Stomach smooth muscle (tissue), 2 donors: Measurements from ENCODE around the gene RECQL5.

Source experiments
- H3K27ac ChIP-seq: one replicate; pipeline ENCODE4 v1.7.0; 2013; ENCODE audit warnings: mild to moderate bottlenecking, low read length, inconsistent platforms
- H3K27me3 ChIP-seq, 2 donors: one replicate each; pipeline ENCODE4 v1.7.0; 2013; ENCODE audit warnings: low read length in 2 of 2; ENCODE audit not compliant: insufficient read depth in 2 of 2, control insufficient read depth in 1 of 2
- H3K36me3 ChIP-seq, 2 donors: one replicate each; pipeline ENCODE4 v1.7.0; 2013; ENCODE audit warnings: low read length in 2 of 2; ENCODE audit not compliant: control insufficient read depth in 2 of 2, insufficient read depth in 2 of 2
- H3K4me1 ChIP-seq: one replicate; pipeline ENCODE4 v1.7.0; 2013; ENCODE audit warnings: low read length; ENCODE audit not compliant: control insufficient read depth, insufficient read depth
- H3K4me3 ChIP-seq, 2 donors: one replicate each; pipeline ENCODE4 v1.7.0; 2013; ENCODE audit warnings: low read length in 2 of 2
- H3K9ac ChIP-seq, 2 donors: one replicate each; pipeline ENCODE4 v1.7.0; 2013; ENCODE audit warnings: low read length in 2 of 2, mild to moderate bottlenecking in 1 of 2
- H3K9me3 ChIP-seq, 2 donors: one replicate each; pipeline ENCODE4 v1.7.0; 2013; ENCODE audit warnings: low read length in 2 of 2; ENCODE audit not compliant: control insufficient read depth in 2 of 2
- donor health status: healthy.
- donor health status: Pancreatic carcinoma.

Gene RECQL5

DNA sequence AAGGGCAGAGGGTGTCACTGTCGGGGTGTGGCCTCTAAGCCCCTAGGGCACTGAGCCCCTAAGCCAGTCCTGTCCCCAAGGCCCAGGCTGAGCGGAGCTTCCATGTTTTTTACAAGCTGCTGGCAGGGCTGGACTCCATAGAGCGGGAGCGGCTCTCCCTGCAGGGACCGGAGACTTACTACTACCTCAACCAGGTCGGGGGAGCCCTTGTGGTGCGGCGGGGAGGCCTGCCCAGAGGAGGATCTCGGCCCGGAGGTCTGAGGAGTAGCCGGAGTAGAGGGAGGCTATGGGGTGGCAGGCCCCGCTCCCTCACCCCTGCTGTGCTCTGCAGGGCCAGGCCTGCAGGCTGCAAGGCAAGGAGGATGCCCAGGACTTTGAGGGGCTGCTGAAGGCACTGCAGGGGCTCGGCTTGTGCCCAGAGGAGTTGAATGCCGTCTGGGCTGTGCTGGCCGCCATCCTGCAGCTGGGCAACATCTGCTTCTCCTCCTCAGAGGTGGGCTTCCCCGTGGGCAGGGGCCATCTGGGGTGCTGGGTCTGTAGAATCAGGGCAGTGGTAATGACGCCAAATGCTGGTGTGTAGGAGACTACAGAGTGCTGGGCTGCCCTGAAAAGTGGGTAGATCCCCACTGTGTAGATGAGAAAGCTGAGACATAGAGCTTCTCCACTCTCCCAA is 74.5 kb downstream of the RECQL5 start:
- Histone ChIP-seq H3K36me3 (no peaks in the 10 kb centered on the region), H3K9ac (no peak overlapping the region), H3K4me3 (no peak overlapping the region), H3K27me3 (no peaks in the 10 kb centered on the region), H3K27ac (no peak overlapping the region), H3K4me1 (peaks cover 17% of the 10 kb centered on the region), H3K9me3 (no peaks in the 10 kb centered on the region)

DNA sequence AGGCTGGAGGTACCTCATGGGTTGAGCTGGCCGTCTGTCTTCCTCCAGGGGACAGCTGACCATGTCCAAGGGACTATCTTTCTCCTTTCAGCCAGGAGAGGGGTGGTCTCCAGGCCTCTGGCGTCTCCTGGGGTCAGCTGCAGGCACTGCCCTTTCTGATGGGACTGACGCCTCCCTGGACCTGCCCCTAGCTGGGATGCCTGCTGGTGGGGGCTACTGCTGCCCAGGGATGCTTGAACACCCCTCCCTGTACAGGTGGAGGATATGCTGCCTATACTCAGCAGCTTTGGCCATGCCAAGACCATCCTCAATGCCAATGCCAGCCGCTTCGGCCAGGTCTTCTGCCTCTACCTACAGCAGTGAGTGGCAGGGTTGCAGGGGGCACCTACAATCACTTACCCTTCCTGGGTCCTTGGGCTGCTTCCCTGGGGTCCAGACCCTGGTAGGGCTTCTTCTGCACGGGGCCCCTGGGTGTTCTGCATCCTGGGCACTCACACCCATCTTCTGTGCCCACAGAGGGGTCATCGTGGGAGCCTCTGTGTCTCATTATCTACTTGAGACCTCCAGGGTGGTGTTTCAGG is 75.1 kb downstream of the RECQL5 start:
- Histone ChIP-seq H3K27ac (no peak overlapping the region), H3K9me3 (no peaks in the 10 kb centered on the region), H3K27me3 (no peaks in the 10 kb centered on the region), H3K4me1 (peaks cover 17% of the 10 kb centered on the region), H3K9ac (no peak overlapping the region), H3K4me3 (no peak overlapping the region), H3K36me3 (no peaks in the 10 kb centered on the region)

GRCh38 chr17:75590849-75591721 is 75.9 kb downstream of the RECQL5 start:
- Histone ChIP-seq H3K27me3 (no peaks in the 10 kb centered on the region), H3K4me3 (no peak overlapping the region), H3K4me1 (peaks cover 17% of the 10 kb centered on the region), H3K9me3 (no peaks in the 10 kb centered on the region), H3K27ac (no peak overlapping the region), H3K36me3 (no peaks in the 10 kb centered on the region), H3K9ac (no peak overlapping the region)

GRCh38 chr17:75590314-75590761 is 76.6 kb downstream of the RECQL5 start:
- H3K27me3 ChIP-seq = no peaks in the 10 kb centered on the region
- no peak overlapping the region for H3K9ac ChIP-seq
- H3K9me3 ChIP-seq = no peaks in the 10 kb centered on the region
- H3K36me3 ChIP-seq = no peaks in the 10 kb centered on the region
- peak overlapping the region in 1 of 2 donors; percentile 74 for H3K4me3 ChIP-seq
- H3K27ac ChIP-seq = no peak overlapping the region
- H3K4me1 ChIP-seq = peaks cover 17% of the 10 kb centered on the region

- H3K36me3 ChIP-seq = no peaks in the 10 kb centered on the region
- peaks cover 17% of the 10 kb centered on the region for H3K4me1 ChIP-seq
- H3K27ac ChIP-seq = no peak overlapping the region
- H3K9ac ChIP-seq = no peak overlapping the region
- H3K9me3 ChIP-seq = no peaks in the 10 kb centered on the region
- H3K4me3 ChIP-seq = peak overlapping the region in 1 of 2 donors; percentile 74
- no peaks in the 10 kb centered on the region for H3K27me3 ChIP-seq
These were observed 77.0 kb downstream of the RECQL5 start for GRCh38 chr17:75589919-75590303.

DNA sequence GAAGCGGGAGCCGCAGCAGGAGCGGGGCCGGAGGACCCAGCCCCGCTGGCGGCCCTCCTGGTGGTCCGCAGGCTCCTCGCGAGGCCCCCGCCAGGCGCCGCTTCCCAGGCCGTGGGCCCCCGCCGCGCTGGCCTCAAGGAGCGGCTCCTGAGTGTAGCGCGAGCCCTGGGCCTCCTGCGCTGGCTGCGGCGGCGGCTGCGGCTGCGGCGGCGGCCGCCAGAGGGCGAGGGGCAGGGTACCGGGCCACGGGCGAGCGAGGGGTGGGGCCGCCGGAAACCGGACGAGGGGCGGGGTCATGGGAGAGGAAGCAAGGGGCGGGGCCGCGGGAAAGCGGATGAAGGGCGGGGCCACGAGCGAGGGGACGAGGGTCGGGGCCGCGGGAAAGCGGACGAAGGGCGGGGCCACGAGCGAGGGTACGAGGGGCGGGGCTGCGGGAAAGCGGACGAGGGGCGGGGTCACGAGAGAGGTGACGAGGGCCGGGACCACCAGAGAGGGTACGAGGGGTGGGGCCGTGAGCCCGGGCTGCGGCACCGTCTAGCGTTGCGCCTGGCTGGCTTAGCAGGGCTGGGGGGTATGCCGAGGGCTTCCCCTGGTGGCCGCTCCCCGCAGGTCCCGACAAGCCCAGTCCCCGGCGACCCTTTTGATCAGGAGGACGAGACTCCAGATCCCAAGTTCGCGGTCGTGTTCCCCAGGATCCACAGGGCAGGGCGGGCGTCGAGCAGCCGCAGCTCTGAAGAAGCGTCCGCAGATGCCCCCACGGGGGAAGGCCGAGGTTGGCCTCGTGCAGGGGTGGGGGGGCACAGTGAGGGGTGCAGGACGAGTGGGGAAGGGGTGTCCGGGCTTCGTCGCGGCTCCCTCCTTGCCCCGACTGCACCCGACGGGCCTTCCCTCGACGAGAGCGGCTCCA is 77.7 kb downstream of the RECQL5 start:
- Histone ChIP-seq H3K36me3 (no peaks in the 10 kb centered on the region), H3K9me3 (no peaks in the 10 kb centered on the region), H3K4me3 (peak overlapping the region; percentile 53 to 79), H3K9ac (peak overlapping the region; percentile 67 to 82), H3K27ac (peak overlapping the region; percentile 82), H3K27me3 (no peaks in the 10 kb centered on the region), H3K4me1 (peaks cover 17% of the 10 kb centered on the region)

GRCh38 chr17:75588596-75589011 is 78.3 kb downstream of the RECQL5 start:
- H3K9me3 ChIP-seq = no peaks in the 10 kb centered on the region
- peak overlapping the region; percentile 53 to 79 for H3K4me3 ChIP-seq
- H3K27ac ChIP-seq = peak overlapping the region; percentile 82
- peaks cover 17% of the 10 kb centered on the region for H3K4me1 ChIP-seq
- no peaks in the 10 kb centered on the region for H3K27me3 ChIP-seq
- no peaks in the 10 kb centered on the region for H3K36me3 ChIP-seq
- H3K9ac ChIP-seq = peak overlapping the region; percentile 67 to 82

- Histone ChIP-seq H3K4me3 (peak within 1 kb of the TSS; percentile 62 to 79), H3K9ac (peak within 1 kb of the TSS; percentile 67 to 82), H3K36me3 (no peaks in the 10 kb centered on the region), H3K27ac (peak within 1 kb of the TSS; percentile 82), H3K9me3 (no peaks in the 10 kb centered on the region), H3K27me3 (no peaks in the 10 kb centered on the region), H3K4me1 (peaks cover 17% of the 10 kb centered on the region)
These were observed 79.0 kb downstream of the RECQL5 start, which contains the start of gene MYO15B for GRCh38 chr17:75587675-75588595. Gene MYO15B (plus strand): TSS chr17:75587800. CDS start chr17:75588058, 258 bp downstream.

GRCh38 chr17:75584849-75585175 is 82.1 kb downstream of the RECQL5 start:
- H3K9me3 ChIP-seq = no peaks in the 10 kb centered on the region
- H3K4me3 ChIP-seq = no peak overlapping the region
- no peak overlapping the region for H3K9ac ChIP-seq
- H3K4me1 ChIP-seq = peaks cover 14% of the 10 kb centered on the region
- no peaks in the 10 kb centered on the region for H3K27me3 ChIP-seq
- no peak overlapping the region for H3K27ac ChIP-seq
- H3K36me3 ChIP-seq = no peaks in the 10 kb centered on the region
